ENCODE measurements around the gene PCDHB5. TPM values are rescaled to one million over a fixed set of nuclear protein-coding genes. Genes with fewer than 3 reads are reported as not detected.
"Not testable (repeated sequence)": the region's sequence is repeated elsewhere in the genome, so short reads cannot be mapped to it uniquely, and the experiment has no call there.

The PCDHB5 gene
- total and polyA plus RNA-seq, 4 donors: 5.9 to 10.6 (median 7.3) TPM

DNA sequence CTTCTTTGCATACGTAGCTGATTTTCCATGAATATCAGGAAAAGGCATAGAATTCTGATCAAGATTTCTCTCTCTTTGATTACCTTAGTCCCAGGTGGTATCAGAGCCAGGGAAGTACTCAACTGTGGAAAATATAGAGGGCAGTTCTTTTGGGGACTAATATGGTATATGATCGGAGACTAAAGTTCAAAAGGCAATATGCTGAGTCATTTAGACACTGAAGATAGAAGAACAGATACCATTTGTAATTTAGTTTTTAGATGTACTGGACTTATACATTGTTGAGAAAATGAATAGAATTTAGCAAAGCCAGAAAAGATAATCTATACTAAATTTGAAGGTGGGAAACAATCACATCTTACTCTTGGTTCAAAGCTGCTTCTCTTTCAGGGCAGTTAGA, 29.7 kb upstream of the PCDHB5 start:
- Histone ChIP-seq H3K36me3 (ENCODE audit: control insufficient read depth, insufficient read depth, low read length) (no peaks in the 10 kb centered on the region), H3K27ac (ENCODE audit: low read depth, low read length) (no peak overlapping the region), H3K9me3 (ENCODE audit: control insufficient read depth, insufficient read depth, low read length) (peaks cover 3% of the 10 kb centered on the region), H3K4me3 (ENCODE audit: low read depth, low read length) (no peak overlapping the region), H3K4me1 (ENCODE audit: control insufficient read depth, insufficient read depth, low read length) (no peaks in the 10 kb centered on the region), H3K27me3 (ENCODE audit: control insufficient read depth, insufficient read depth, low read length) (no peaks in the 10 kb centered on the region)
- DNase-seq (ENCODE audit: low read depth in 4 of 6, low spot score in 6 of 6): no peak
- no CpG with 5 or more reads among the region's 2 CpGs for WGBS (ENCODE audit: insufficient coverage)

DNA sequence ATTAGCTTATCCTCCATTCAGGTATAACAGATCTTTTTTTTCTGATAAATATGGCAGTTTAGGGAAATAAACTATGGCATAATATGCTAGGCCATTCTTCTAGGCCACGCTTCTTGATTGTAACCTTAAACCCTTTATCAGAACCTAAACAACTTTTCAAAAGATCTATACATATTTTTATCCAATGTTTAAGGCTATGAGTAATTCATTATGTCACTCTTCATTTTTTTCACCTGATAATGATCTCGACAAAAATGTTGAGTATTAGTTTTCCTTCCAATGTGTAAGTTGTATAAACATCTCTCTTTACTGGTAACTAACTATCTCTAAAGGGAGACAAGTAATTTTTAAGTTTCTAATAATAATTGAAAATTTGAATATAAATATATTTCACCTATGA, 15.8 kb upstream of the PCDHB5 start:
- H3K36me3 ChIP-seq (ENCODE audit: control insufficient read depth, insufficient read depth, low read length): no peaks in the 10 kb centered on the region
- H3K9me3 ChIP-seq (ENCODE audit: control insufficient read depth, insufficient read depth, low read length): peaks cover 8% of the 10 kb centered on the region
- DNase-seq (ENCODE audit: low read depth in 4 of 6, low spot score in 6 of 6): no peak
- no CpG with 5 or more reads among the region's 2 CpGs for WGBS (ENCODE audit: insufficient coverage)
- no peak overlapping the region for H3K4me3 ChIP-seq (ENCODE audit: low read depth, low read length)
- H3K27me3 ChIP-seq (ENCODE audit: control insufficient read depth, insufficient read depth, low read length): no peaks in the 10 kb centered on the region
- H3K4me1 ChIP-seq (ENCODE audit: control insufficient read depth, insufficient read depth, low read length): no peaks in the 10 kb centered on the region
- no peak overlapping the region for H3K27ac ChIP-seq (ENCODE audit: low read depth, low read length)

GRCh38 chr5:141121563-141121962, 13.4 kb upstream of the PCDHB5 start, which contains the start of gene PCDHB4:
Gene PCDHB4 (plus strand): TSS chr5:141121818. CDS start chr5:141121999, 181 bp downstream.
- Histone ChIP-seq H3K27me3 (ENCODE audit: control insufficient read depth, insufficient read depth, low read length) (no peaks in the 10 kb centered on the region), H3K27ac (ENCODE audit: low read depth, low read length) (no peak within 1 kb of the TSS), H3K36me3 (ENCODE audit: control insufficient read depth, insufficient read depth, low read length) (no peaks in the 10 kb centered on the region), H3K4me3 (ENCODE audit: low read depth, low read length) (no peak within 1 kb of the TSS), H3K9me3 (ENCODE audit: control insufficient read depth, insufficient read depth, low read length) (peaks cover 10% of the 10 kb centered on the region), H3K4me1 (ENCODE audit: control insufficient read depth, insufficient read depth, low read length) (no peaks in the 10 kb centered on the region)
- WGBS (ENCODE audit: insufficient coverage): 20% methylated on average over 10 of the region's 16 CpGs
- DNase-seq (ENCODE audit: low read depth in 4 of 6, low spot score in 6 of 6): peak in 3 of 6 donors; percentile 19 to 63 (median 48)

DNA sequence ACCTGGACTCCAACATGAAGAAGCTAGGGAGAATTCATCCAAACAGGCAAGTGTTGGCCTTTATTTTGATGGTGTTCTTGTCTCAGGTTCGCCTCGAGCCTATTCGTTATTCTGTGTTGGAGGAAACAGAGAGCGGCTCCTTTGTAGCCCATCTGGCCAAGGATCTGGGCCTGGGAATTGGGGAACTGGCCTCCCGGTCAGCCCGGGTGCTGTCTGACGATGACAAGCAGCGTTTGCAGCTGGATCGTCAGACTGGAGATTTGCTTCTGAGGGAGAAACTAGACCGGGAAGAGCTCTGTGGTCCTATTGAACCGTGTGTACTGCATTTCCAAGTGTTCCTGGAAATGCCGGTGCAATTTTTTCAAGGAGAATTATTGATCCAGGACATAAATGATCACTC, 13.0 kb upstream of the PCDHB5 start:
- Histone ChIP-seq H3K4me3 (ENCODE audit: low read depth, low read length) (no peak overlapping the region), H3K36me3 (ENCODE audit: control insufficient read depth, insufficient read depth, low read length) (no peaks in the 10 kb centered on the region), H3K9me3 (ENCODE audit: control insufficient read depth, insufficient read depth, low read length) (peaks cover 7% of the 10 kb centered on the region), H3K27ac (ENCODE audit: low read depth, low read length) (no peak overlapping the region), H3K27me3 (ENCODE audit: control insufficient read depth, insufficient read depth, low read length) (no peaks in the 10 kb centered on the region), H3K4me1 (ENCODE audit: control insufficient read depth, insufficient read depth, low read length) (no peaks in the 10 kb centered on the region)
- WGBS (ENCODE audit: insufficient coverage): 28% methylated on average over 10 of the region's 12 CpGs
- peak in 1 of 6 donors; percentile 3 for DNase-seq (ENCODE audit: low read depth in 4 of 6, low spot score in 6 of 6)

DNA sequence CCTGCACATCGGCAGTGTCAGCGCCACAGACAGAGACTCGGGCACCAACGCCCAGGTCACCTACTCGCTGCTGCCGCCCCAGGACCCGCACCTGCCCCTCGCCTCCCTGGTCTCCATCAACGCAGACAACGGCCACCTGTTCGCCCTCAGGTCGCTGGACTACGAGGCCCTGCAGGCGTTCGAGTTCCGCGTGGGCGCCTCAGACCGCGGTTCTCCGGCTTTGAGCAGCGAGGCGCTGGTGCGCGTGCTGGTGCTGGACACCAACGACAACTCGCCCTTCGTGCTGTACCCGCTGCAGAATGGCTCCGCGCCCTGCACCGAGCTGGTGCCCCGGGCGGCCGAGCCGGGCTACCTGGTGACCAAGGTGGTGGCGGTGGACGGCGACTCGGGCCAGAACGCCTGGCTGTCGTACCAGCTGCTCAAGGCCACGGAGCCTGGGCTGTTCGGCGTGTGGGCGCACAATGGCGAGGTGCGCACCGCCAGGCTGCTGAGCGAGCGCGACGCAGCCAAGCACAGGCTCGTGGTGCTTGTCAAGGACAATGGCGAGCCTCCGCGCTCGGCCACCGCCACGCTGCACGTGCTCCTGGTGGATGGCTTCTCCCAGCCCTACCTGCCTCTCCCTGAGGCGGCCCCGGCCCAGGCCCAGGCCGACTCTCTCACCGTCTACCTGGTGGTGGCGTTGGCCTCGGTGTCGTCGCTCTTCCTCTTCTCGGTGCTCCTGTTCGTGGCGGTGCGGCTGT, 11.4 kb upstream of the PCDHB5 start:
- not testable (repeated sequence) for H3K9me3 ChIP-seq (ENCODE audit: control insufficient read depth, insufficient read depth, low read length); DNase-seq (ENCODE audit: low read depth in 4 of 6, low spot score in 6 of 6); H3K27me3 ChIP-seq (ENCODE audit: control insufficient read depth, insufficient read depth, low read length); H3K4me3 ChIP-seq (ENCODE audit: low read depth, low read length); H3K4me1 ChIP-seq (ENCODE audit: control insufficient read depth, insufficient read depth, low read length); H3K27ac ChIP-seq (ENCODE audit: low read depth, low read length); H3K36me3 ChIP-seq (ENCODE audit: control insufficient read depth, insufficient read depth, low read length)
- WGBS (ENCODE audit: insufficient coverage): 22% methylated on average over 46 of the region's 73 CpGs

GRCh38 chr5:141127305-141127704, 7.7 kb upstream of the PCDHB5 start:
- Histone ChIP-seq H3K27ac (ENCODE audit: low read depth, low read length) (no peak overlapping the region), H3K4me1 (ENCODE audit: control insufficient read depth, insufficient read depth, low read length) (no peaks in the 10 kb centered on the region), H3K36me3 (ENCODE audit: control insufficient read depth, insufficient read depth, low read length) (no peaks in the 10 kb centered on the region), H3K9me3 (ENCODE audit: control insufficient read depth, insufficient read depth, low read length) (peaks cover 3% of the 10 kb centered on the region), H3K4me3 (ENCODE audit: low read depth, low read length) (no peak overlapping the region), H3K27me3 (ENCODE audit: control insufficient read depth, insufficient read depth, low read length) (no peaks in the 10 kb centered on the region)
- no CpG with 5 or more reads among the region's 1 CpG for WGBS (ENCODE audit: insufficient coverage)
- no peak for DNase-seq (ENCODE audit: low read depth in 4 of 6, low spot score in 6 of 6)

GRCh38 chr5:141135718-141136266, 786 bp downstream of the PCDHB5 start:
- Histone ChIP-seq H3K4me1 (ENCODE audit: control insufficient read depth, insufficient read depth, low read length) (no peaks in the 10 kb centered on the region), H3K27me3 (ENCODE audit: control insufficient read depth, insufficient read depth, low read length) (peaks cover 3% of the 10 kb centered on the region), H3K4me3 (ENCODE audit: low read depth, low read length) (peak overlapping the region; percentile 4), H3K36me3 (ENCODE audit: control insufficient read depth, insufficient read depth, low read length) (no peaks in the 10 kb centered on the region), H3K27ac (ENCODE audit: low read depth, low read length) (no peak overlapping the region), H3K9me3 (ENCODE audit: control insufficient read depth, insufficient read depth, low read length) (peaks cover 17% of the 10 kb centered on the region)
- WGBS (ENCODE audit: insufficient coverage): 34% methylated on average over 13 of the region's 19 CpGs
- DNase-seq (ENCODE audit: low read depth in 4 of 6, low spot score in 6 of 6): peak in 1 of 6 donors; percentile 0

DNA sequence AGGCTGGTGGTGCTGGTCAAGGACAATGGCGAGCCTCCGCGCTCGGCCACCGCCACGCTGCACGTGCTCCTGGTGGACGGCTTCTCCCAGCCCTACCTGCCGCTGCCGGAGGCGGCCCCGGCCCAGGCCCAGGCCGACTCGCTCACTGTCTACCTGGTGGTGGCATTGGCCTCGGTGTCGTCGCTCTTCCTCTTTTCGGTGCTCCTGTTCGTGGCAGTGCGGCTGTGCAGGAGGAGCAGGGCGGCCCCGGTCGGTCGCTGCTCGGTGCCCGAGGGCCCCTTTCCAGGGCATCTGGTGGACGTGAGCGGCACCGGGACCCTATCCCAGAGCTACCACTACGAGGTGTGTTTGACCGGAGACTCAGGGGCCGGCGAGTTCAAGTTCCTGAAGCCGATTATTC, 2.3 kb downstream of the PCDHB5 start:
- H3K27ac ChIP-seq (ENCODE audit: low read depth, low read length); DNase-seq (ENCODE audit: low read depth in 4 of 6, low spot score in 6 of 6); H3K4me1 ChIP-seq (ENCODE audit: control insufficient read depth, insufficient read depth, low read length); H3K36me3 ChIP-seq (ENCODE audit: control insufficient read depth, insufficient read depth, low read length); H3K27me3 ChIP-seq (ENCODE audit: control insufficient read depth, insufficient read depth, low read length); H3K4me3 ChIP-seq (ENCODE audit: low read depth, low read length): not testable (repeated sequence)
- peaks cover 17% of the 10 kb centered on the region for H3K9me3 ChIP-seq (ENCODE audit: control insufficient read depth, insufficient read depth, low read length)
- 34% methylated on average over 27 of the region's 34 CpGs for WGBS (ENCODE audit: insufficient coverage)

DNA sequence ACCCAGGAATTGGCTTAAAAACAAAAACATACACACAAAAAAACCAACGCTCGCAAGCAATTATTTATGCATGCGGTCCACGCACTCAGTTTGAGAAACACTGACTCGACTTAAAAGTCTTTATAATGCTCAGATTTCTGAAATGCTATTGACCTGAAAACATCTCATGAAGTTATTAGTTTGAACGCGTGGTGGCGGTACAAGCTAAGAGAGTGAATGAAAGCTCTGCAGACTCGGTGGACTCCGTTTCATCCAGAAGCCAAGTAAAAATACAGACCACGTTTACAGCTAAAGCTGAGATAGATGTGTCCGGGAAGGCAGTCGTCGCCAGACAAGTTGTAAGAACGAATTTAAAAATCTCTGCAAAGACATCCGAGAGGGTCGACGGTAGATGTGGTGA, 14.8 kb downstream of the PCDHB5 start, which contains the start of gene PCDHB6:
Gene PCDHB6 (plus strand): TSS at position 246 of the 400 bp plus-strand sequence. CDS start 201 bp downstream, outside the sequence.
- Histone ChIP-seq H3K9me3 (ENCODE audit: control insufficient read depth, insufficient read depth, low read length) (peaks cover 9% of the 10 kb centered on the region), H3K27ac (ENCODE audit: low read depth, low read length) (no peak within 1 kb of the TSS), H3K4me3 (ENCODE audit: low read depth, low read length) (no peak within 1 kb of the TSS), H3K36me3 (ENCODE audit: control insufficient read depth, insufficient read depth, low read length) (no peaks in the 10 kb centered on the region), H3K27me3 (ENCODE audit: control insufficient read depth, insufficient read depth, low read length) (no peaks in the 10 kb centered on the region), H3K4me1 (ENCODE audit: control insufficient read depth, insufficient read depth, low read length) (no peaks in the 10 kb centered on the region)
- 3% methylated on average over 10 of the region's 18 CpGs for WGBS (ENCODE audit: insufficient coverage)
- DNase-seq (ENCODE audit: low read depth in 4 of 6, low spot score in 6 of 6): peak in 3 of 6 donors; percentile 1 to 49 (median 44)

Measured in spinal cord (tissue), 10 donors.